HG03575 (cell line): ENCODE data around the gene CRYBB3.
"Not testable (repeated sequence)": the region's sequence is repeated elsewhere in the genome, so short reads cannot be mapped to it uniquely, and the experiment has no call there.

Source experiments
- ATAC-seq: cut with Tn5 transposase; IDR thresholded peaks from one replicate; pipeline ENCODE4 v1.9.1; 2021; ENCODE audit not compliant: unreplicated experiment, insufficient number of reproducible peaks, low FRiP score; ENCODE audit errors: extremely low read depth

Gene CRYBB3

GRCh38 chr22:25232301-25232700 lies 32.6 kb downstream of the CRYBB3 start:
- no peak for ATAC-seq

DNA sequence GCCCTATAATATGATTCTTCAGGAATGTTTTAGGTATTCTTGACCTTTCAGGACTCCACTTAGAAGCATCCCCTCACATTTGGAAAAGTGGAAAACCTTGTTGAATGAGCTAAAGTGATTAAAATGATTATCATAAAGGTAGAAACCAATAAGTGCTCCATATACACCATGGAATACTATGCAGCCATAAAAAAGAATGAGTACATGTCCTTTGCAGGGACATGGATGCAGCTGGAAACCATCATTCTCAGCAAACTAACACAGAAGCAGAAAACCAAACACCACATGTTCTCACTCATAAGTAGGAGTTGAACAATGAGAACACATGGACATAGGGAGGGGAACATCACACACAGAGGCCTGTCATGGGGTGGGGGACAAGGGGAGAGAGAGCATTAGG lies 34.0 kb downstream of the CRYBB3 start:
- ATAC-seq = not testable (repeated sequence)

GRCh38 chr22:25235547-25236290 lies 36.1 kb downstream of the CRYBB3 start:
- ATAC-seq = no peak

DNA sequence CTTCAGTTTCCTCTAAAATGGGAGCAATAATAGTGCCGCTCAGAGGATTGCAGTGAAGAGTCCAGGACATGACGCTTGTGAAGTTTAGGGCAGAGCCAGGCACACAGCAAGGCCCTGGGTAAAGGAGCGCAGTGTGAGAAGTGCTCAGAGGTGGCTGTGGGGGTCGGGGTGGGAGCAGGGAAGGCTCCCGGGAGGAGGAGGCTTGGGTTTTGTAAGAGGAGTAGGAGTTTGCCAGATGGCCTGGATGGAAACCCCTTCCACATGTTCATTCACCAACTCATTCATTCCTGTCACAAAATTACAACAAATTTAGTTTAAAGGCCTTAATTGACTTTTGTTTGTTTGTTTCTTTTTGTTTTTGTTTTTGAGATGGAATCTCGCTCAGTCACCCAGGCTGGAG lies 36.8 kb downstream of the CRYBB3 start:
- ATAC-seq = no peak

GRCh38 chr22:25237503-25237902 lies 37.8 kb downstream of the CRYBB3 start:
- ATAC-seq = no peak

- not testable (repeated sequence) for ATAC-seq
Observed at GRCh38 chr22:25238058-25238457, 38.4 kb downstream of the CRYBB3 start.

DNA sequence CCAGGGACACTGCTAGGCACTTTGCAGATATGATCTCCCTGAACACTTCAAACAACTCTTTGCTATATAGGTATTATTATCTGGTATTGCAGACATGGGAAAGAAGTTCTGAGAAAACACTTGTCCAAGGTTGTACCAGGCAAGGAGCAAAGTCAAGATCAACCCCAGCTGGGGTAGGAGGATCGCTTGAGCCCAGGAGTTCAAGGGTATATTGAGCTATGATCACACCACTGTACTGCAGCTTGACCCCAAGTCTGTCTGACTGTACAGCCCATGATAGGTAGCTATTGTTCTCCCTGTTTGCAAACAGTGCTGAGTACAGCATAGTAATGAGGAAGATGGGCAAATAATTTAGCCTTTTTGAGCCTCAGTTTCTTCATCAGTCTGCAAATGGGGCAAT lies 55.5 kb downstream of the CRYBB3 start:
- not testable (repeated sequence) for ATAC-seq
